Osteoblast (primary cell): Measurements from ENCODE around the gene LRCOL1. TPM values are rescaled to one million over a fixed set of nuclear protein-coding genes. Genes with fewer than 3 reads are reported as not detected.

Experiments
- DNase-seq: peaks from one replicate; pipeline ENCODE4 v3.0.0; 2011; ENCODE audit warnings: low spot score, mixed read lengths; ENCODE audit not compliant: insufficient read length; ENCODE audit errors: missing footprints
- H2AFZ ChIP-seq: 2 replicates; pipeline ENCODE4 v1.6.0; 2011; ENCODE audit warnings: mild to moderate bottlenecking, low read length
- H3K27ac ChIP-seq: 2 replicates; pipeline ENCODE4 v1.5.1; 2011; ENCODE audit warnings: mild to moderate bottlenecking, low read depth, low read length, moderate library complexity
- H3K27me3 ChIP-seq: 2 replicates; pipeline ENCODE4 v1.6.0; 2012; ENCODE audit warnings: mild to moderate bottlenecking, control low read depth, inconsistent platforms, low read length, moderate library complexity; ENCODE audit not compliant: insufficient read depth
- H3K36me3 ChIP-seq: 2 replicates; pipeline ENCODE4 v1.5.1; 2011; ENCODE audit warnings: mild to moderate bottlenecking, low read length, control low read depth, moderate library complexity; ENCODE audit not compliant: insufficient read depth
- H3K4me1 ChIP-seq: 2 replicates; pipeline ENCODE4 v1.5.1; 2011; ENCODE audit warnings: mild to moderate bottlenecking, low read length, control low read depth, moderate library complexity; ENCODE audit not compliant: insufficient read depth
- H3K4me2 ChIP-seq: 2 replicates; pipeline ENCODE4 v1.6.0; 2011; ENCODE audit warnings: mild to moderate bottlenecking, low read length; ENCODE audit not compliant: insufficient read depth
- H3K4me3 ChIP-seq: fragments of 200-600 bp; sonication (generic); 3 replicates; pipeline ENCODE4 v1.5.1; 2012; ENCODE audit warnings: mild to moderate bottlenecking, low read length, inconsistent platforms; ENCODE audit not compliant: insufficient read depth
- H3K79me2 ChIP-seq: 2 replicates; pipeline ENCODE4 v1.6.0; 2012; ENCODE audit warnings: mild to moderate bottlenecking, low read length, control low read depth, inconsistent platforms; ENCODE audit not compliant: insufficient read depth
- H3K9me3 ChIP-seq: 2 replicates; pipeline ENCODE4 v1.5.1; 2011; ENCODE audit warnings: low read depth, low read length, control low read depth
- H4K20me1 ChIP-seq: 2 replicates; pipeline ENCODE4 v1.6.0; 2012; ENCODE audit warnings: mild to moderate bottlenecking, low read length, control low read depth; ENCODE audit not compliant: insufficient read depth
- total RNA-seq: library from RNA; depleted of rRNA; stranded (reverse); fragments of >200 nt; gene quantifications from 2 replicates; pipeline ENCODE4 v1.2.3, GENCODE V29; 2012
- TF ChIP-seq, protein P1 (sequence below): IDR thresholded peaks from 2 replicates; pipeline ENCODE4 v1.5.1; 2011; ENCODE audit warnings: mild to moderate bottlenecking, low read depth, low read length, moderate library complexity; ENCODE audit errors: extremely low read depth

LRCOL1 gene
- total RNA-seq, 1 donor = not detected

- Histone ChIP-seq H3K27ac (no peak overlapping the region), H3K9me3 (no peaks in the 10 kb centered on the region), H2AFZ (no peak overlapping the region), H3K4me3 (no peak overlapping the region), H3K4me2 (no peak overlapping the region), H4K20me1 (no peaks in the 10 kb centered on the region), H3K4me1 (no peaks in the 10 kb centered on the region), H3K79me2 (no peaks in the 10 kb centered on the region), H3K36me3 (peaks cover 32% of the 10 kb centered on the region), H3K27me3 (no peaks in the 10 kb centered on the region)
- TF ChIP-seq, protein P1, sequence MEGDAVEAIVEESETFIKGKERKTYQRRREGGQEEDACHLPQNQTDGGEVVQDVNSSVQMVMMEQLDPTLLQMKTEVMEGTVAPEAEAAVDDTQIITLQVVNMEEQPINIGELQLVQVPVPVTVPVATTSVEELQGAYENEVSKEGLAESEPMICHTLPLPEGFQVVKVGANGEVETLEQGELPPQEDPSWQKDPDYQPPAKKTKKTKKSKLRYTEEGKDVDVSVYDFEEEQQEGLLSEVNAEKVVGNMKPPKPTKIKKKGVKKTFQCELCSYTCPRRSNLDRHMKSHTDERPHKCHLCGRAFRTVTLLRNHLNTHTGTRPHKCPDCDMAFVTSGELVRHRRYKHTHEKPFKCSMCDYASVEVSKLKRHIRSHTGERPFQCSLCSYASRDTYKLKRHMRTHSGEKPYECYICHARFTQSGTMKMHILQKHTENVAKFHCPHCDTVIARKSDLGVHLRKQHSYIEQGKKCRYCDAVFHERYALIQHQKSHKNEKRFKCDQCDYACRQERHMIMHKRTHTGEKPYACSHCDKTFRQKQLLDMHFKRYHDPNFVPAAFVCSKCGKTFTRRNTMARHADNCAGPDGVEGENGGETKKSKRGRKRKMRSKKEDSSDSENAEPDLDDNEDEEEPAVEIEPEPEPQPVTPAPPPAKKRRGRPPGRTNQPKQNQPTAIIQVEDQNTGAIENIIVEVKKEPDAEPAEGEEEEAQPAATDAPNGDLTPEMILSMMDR = no peak
- peak; percentile 81 for DNase-seq
These were observed 32.8 kb upstream of the LRCOL1 start for GRCh38 chr12:132642846-132643835.

DNA sequence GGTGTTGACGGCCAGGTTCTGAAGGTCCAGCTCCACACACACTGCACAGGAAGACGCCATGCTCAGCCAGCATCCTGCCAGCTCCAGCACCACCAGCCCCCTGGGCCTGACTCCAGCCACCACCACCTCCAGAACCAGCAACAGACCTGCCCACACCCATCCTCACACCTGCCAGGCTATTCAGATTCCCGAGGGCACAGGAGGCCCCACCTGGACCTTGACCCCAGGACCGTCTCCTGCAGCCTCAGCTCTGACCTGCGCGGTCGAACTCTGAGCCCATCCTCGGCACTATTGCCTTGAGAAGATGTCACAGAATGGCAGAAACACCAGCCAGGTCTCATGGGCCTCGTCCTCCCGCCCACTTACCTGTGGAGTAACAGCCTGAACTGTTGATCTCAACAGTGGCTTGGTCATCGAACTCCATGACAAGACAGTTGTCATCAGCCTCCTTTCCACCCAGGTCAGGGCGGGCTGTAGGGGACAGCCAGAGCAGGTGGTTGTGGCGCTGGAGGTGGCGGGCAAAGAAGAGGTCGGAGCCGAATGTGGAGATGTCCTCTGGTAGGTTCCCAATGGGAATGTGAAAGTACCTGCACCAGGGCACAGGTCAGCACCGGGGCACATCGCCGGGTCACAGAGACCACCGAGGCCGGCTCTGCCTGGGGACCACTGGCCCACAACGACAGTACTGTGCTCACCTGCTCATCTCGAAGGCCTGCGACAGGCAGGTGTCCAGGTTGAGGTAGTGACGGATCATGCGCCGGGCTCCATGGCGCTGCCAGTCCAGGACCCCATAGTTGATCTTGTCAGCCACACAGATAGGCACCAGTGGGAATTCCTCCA lies 31.6 kb upstream of the LRCOL1 start:
- DNase-seq = peak; percentile 67
- no peak overlapping the region for H3K27ac ChIP-seq
- no peaks in the 10 kb centered on the region for H3K79me2 ChIP-seq
- no peaks in the 10 kb centered on the region for H3K4me1 ChIP-seq
- no peaks in the 10 kb centered on the region for H3K27me3 ChIP-seq
- H3K4me3 ChIP-seq = no peak overlapping the region
- TF ChIP-seq, protein P1 = no peak
- H3K9me3 ChIP-seq = no peaks in the 10 kb centered on the region
- no peak overlapping the region for H3K4me2 ChIP-seq
- H4K20me1 ChIP-seq = no peaks in the 10 kb centered on the region
- H3K36me3 ChIP-seq = peaks cover 21% of the 10 kb centered on the region
- no peak overlapping the region for H2AFZ ChIP-seq

DNA sequence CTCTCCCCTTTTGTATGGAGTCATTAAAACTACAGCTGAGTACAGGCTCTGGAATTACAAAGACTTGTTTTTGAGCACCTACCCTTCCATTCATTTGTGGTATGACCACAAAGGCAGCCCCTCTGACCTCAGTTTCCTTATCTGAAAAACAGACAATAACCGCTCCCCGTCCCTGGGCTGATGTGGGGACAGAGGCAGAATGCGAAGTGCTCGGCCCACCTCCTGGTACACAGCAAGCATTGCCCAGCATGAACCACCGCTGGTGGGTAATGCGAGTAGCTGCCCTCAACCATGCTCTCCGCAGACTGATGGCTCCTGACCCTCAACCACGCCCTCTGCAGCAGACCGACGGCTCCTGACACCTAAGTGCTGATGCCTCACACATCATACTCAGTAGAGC lies 30.6 kb upstream of the LRCOL1 start:
- no peak overlapping the region for H3K27ac ChIP-seq
- H3K4me2 ChIP-seq = no peak overlapping the region
- H3K36me3 ChIP-seq = peaks cover 18% of the 10 kb centered on the region
- no peaks in the 10 kb centered on the region for H3K79me2 ChIP-seq
- H3K9me3 ChIP-seq = no peaks in the 10 kb centered on the region
- TF ChIP-seq, protein P1 = no peak
- H3K4me1 ChIP-seq = no peaks in the 10 kb centered on the region
- no peaks in the 10 kb centered on the region for H3K27me3 ChIP-seq
- H2AFZ ChIP-seq = no peak overlapping the region
- H4K20me1 ChIP-seq = no peaks in the 10 kb centered on the region
- no peak overlapping the region for H3K4me3 ChIP-seq
- peak; percentile 80 for DNase-seq
